Measurements from ENCODE around the gene FAM20B.

The FAM20B gene

DNA sequence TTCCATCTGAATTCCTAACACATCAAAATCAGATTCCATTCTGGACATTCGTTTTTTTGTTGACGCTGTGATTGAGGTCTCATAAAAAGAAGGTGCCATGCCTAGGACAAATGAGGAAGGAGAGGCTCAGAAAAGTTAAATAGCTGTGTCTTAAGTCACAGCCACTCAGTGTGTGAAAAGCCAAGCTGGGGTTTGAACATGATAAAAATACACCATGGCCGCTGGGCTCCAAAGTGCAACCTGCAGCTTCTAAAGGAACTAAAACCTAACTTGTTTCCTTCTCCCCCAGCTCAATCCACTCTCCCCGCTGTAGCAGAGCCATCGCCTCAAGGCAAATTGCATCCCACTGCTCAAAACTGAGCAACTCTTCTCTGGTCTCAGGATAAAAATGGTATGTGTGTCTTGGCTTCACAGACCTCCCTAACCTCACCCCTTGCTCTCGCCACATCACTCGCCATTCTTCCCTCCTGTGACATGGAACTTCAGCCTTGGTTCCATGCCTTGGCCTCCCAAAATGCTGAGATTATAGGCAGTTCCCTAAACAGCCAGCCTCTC is 22.1 kb upstream of the FAM20B start:
- H3K4me2 ChIP-seq (ENCODE audit: low read length) = peak overlapping the region; percentile 18; the same call in 1 of the 2 replicates
- no peaks in the 10 kb centered on the region for H3K9me2 ChIP-seq (ENCODE audit: low read depth, low read length)
- H3K79me2 ChIP-seq (ENCODE audit: insufficient read depth, low read length) = no peaks in the 10 kb centered on the region
- no peaks in the 10 kb centered on the region for H3K27me3 ChIP-seq (ENCODE audit: insufficient read depth, low read length)
- no peaks in the 10 kb centered on the region for H3K36me3 ChIP-seq (ENCODE audit: insufficient read depth, low read length)
- H3K27ac ChIP-seq (ENCODE audit: low read depth, low read length, poor library complexity, severe bottlenecking) = peak overlapping the region; percentile 42
- no peaks in the 10 kb centered on the region for H3K9me3 ChIP-seq (ENCODE audit: low read length)
- no peak overlapping the region for H3K4me3 ChIP-seq (ENCODE audit: low read depth, low read length, poor library complexity, severe bottlenecking)
- H3K4me1 ChIP-seq (ENCODE audit: insufficient read depth, low read length, severe bottlenecking) = peaks cover 25% of the 10 kb centered on the region
- no peak for TF ChIP-seq EZH2 (IDR thresholded peaks at IDR 0.05; ENCODE audit: borderline replicate concordance, low read length)
- no peak for TF ChIP-seq CTCF (IDR thresholded peaks at IDR 0.05; ENCODE audit: low read length)
- H2AFZ ChIP-seq (ENCODE audit: low read length) = 0 out of 2 replicates have a peak overlapping the region, but pooled peaks have one; percentile 2
- peak overlapping the region; percentile 0; the same call in 1 of the 2 replicates for H3K9ac ChIP-seq (ENCODE audit: low read length)
- no peaks in the 10 kb centered on the region for H3F3A ChIP-seq (ENCODE audit: insufficient read depth, low read length)
- no peaks in the 10 kb centered on the region for H4K20me1 ChIP-seq (ENCODE audit: insufficient read depth, low read length)

GRCh38 chr1:179007233-179007632 is 18.5 kb upstream of the FAM20B start:
- TF ChIP-seq CTCF (IDR thresholded peaks at IDR 0.05; ENCODE audit: low read length) = no peak
- no peak for TF ChIP-seq EZH2 (IDR thresholded peaks at IDR 0.05; ENCODE audit: borderline replicate concordance, low read length)
- Histone ChIP-seq H3K36me3 (ENCODE audit: insufficient read depth, low read length) (no peaks in the 10 kb centered on the region), H3K4me1 (ENCODE audit: insufficient read depth, low read length, severe bottlenecking) (peaks cover 22% of the 10 kb centered on the region), H2AFZ (ENCODE audit: low read length) (no peak overlapping the region), H3K27ac (ENCODE audit: low read depth, low read length, poor library complexity, severe bottlenecking) (no peak overlapping the region), H3K79me2 (ENCODE audit: insufficient read depth, low read length) (no peaks in the 10 kb centered on the region), H3K4me3 (ENCODE audit: low read depth, low read length, poor library complexity, severe bottlenecking) (no peak overlapping the region), H3K9me3 (ENCODE audit: low read length) (no peaks in the 10 kb centered on the region), H3K9ac (ENCODE audit: low read length) (no peak overlapping the region), H3F3A (ENCODE audit: insufficient read depth, low read length) (no peaks in the 10 kb centered on the region), H3K9me2 (ENCODE audit: low read depth, low read length) (no peaks in the 10 kb centered on the region), H3K27me3 (ENCODE audit: insufficient read depth, low read length) (no peaks in the 10 kb centered on the region), H4K20me1 (ENCODE audit: insufficient read depth, low read length) (no peaks in the 10 kb centered on the region), H3K4me2 (ENCODE audit: low read length) (no peak overlapping the region)

- H3K36me3 ChIP-seq (ENCODE audit: insufficient read depth, low read length) = no peaks in the 10 kb centered on the region
- H2AFZ ChIP-seq (ENCODE audit: low read length) = no peak overlapping the region
- H3K4me1 ChIP-seq (ENCODE audit: insufficient read depth, low read length, severe bottlenecking) = no peaks in the 10 kb centered on the region
- no peak overlapping the region for H3K4me2 ChIP-seq (ENCODE audit: low read length)
- no peak overlapping the region for H3K4me3 ChIP-seq (ENCODE audit: low read depth, low read length, poor library complexity, severe bottlenecking)
- H4K20me1 ChIP-seq (ENCODE audit: insufficient read depth, low read length) = no peaks in the 10 kb centered on the region
- no peaks in the 10 kb centered on the region for H3F3A ChIP-seq (ENCODE audit: insufficient read depth, low read length)
- no peak overlapping the region for H3K27ac ChIP-seq (ENCODE audit: low read depth, low read length, poor library complexity, severe bottlenecking)
- no peaks in the 10 kb centered on the region for H3K27me3 ChIP-seq (ENCODE audit: insufficient read depth, low read length)
- H3K9me3 ChIP-seq (ENCODE audit: low read length) = no peaks in the 10 kb centered on the region
- TF ChIP-seq CTCF (IDR thresholded peaks at IDR 0.05; ENCODE audit: low read length) (no peak), EZH2 (IDR thresholded peaks at IDR 0.05; ENCODE audit: borderline replicate concordance, low read length) (no peak)
- H3K9ac ChIP-seq (ENCODE audit: low read length) = no peak overlapping the region
- no peaks in the 10 kb centered on the region for H3K9me2 ChIP-seq (ENCODE audit: low read depth, low read length)
- no peaks in the 10 kb centered on the region for H3K79me2 ChIP-seq (ENCODE audit: insufficient read depth, low read length)
These were observed 15.0 kb upstream of the FAM20B start for GRCh38 chr1:179010671-179011070.

All from OCI-LY1 (cell line).